B cell (primary cell): ENCODE data around the gene EEFSEC.

ENCODE experiments used
- EZH2 ChIP-seq: IDR thresholded peaks from 2 replicates; pipeline ENCODE4 v1.6.1; 2012; ENCODE audit warnings: borderline replicate concordance, low read depth, mild to moderate bottlenecking, moderate library complexity, low read length; ENCODE audit not compliant: insufficient read depth, poor library complexity, severe bottlenecking
- TF ChIP-seq, protein P1 (sequence below): fragments of 200-600 bp; IDR thresholded peaks from one replicate; pipeline ENCODE4 v1.8.0; 2022; ENCODE audit warnings: antibody characterized with exemption, mild to moderate bottlenecking

DNA sequence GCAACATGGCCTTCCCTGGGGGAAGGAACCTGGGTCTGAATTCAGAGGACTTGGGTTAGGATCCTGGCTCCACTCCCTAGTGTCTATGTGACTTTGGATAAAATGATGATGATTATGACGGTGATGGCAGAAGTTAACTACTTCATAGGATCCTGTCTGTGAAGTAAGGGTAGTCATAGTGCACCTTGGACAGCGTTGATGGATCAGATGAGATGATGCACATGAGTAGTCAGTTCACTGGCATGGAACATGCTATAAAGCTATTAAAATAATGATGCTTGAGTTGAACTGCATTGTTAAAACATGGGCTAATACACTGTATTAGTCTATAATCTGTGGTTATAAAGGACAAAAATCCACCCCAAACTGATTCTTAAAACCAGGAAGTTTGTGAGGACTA, 62.0 kb downstream of the EEFSEC start:
- no peak for TF ChIP-seq EZH2
- TF ChIP-seq, protein P1, sequence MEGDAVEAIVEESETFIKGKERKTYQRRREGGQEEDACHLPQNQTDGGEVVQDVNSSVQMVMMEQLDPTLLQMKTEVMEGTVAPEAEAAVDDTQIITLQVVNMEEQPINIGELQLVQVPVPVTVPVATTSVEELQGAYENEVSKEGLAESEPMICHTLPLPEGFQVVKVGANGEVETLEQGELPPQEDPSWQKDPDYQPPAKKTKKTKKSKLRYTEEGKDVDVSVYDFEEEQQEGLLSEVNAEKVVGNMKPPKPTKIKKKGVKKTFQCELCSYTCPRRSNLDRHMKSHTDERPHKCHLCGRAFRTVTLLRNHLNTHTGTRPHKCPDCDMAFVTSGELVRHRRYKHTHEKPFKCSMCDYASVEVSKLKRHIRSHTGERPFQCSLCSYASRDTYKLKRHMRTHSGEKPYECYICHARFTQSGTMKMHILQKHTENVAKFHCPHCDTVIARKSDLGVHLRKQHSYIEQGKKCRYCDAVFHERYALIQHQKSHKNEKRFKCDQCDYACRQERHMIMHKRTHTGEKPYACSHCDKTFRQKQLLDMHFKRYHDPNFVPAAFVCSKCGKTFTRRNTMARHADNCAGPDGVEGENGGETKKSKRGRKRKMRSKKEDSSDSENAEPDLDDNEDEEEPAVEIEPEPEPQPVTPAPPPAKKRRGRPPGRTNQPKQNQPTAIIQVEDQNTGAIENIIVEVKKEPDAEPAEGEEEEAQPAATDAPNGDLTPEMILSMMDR = no peak
